Neutrophil (primary cell): Measurements from ENCODE around the gene MT1B.

Experiments
- H3K27ac ChIP-seq: fragments of 200-600 bp; sonication (generic); 2 replicates; pipeline ENCODE4 v1.5.1; 2016; ENCODE audit warnings: mild to moderate bottlenecking, moderate library complexity
- H3K27me3 ChIP-seq: fragments of 200-600 bp; sonication (generic); 2 replicates; pipeline ENCODE4 v1.6.0; 2016; ENCODE audit warnings: mild to moderate bottlenecking
- H3K36me3 ChIP-seq: fragments of 200-600 bp; sonication (generic); 2 replicates; pipeline ENCODE4 v1.5.1; 2017
- H3K4me1 ChIP-seq, 2 experiments: fragments of 200-600 bp in 1 of 2; sonication (generic) in 1 of 2; 1 replicate in 1 of 2; 2 replicates in 1 of 2; pipeline versions ENCODE4 v1.5.1 to v1.6.1; 2013 to 2016; ENCODE audit warnings: low read depth in 1 of 2, low read length in 1 of 2, mild to moderate bottlenecking in 1 of 2, moderate library complexity in 1 of 2; ENCODE audit not compliant: control insufficient read depth in 1 of 2, insufficient read depth in 1 of 2
- H3K4me3 ChIP-seq, 2 experiments: fragments of 200-600 bp in 1 of 2; sonication (generic) in 1 of 2; 1 replicate in 1 of 2; 2 replicates in 1 of 2; pipeline ENCODE4 v1.5.1; 2013 to 2016; ENCODE audit warnings: low read depth in 1 of 2, low read length in 1 of 2, mild to moderate bottlenecking in 1 of 2, moderate library complexity in 1 of 2
- H3K9me3 ChIP-seq: fragments of 200-600 bp; sonication (generic); 2 replicates; pipeline ENCODE4 v1.5.1; 2016
- TF ChIP-seq, protein P1 (sequence below): fragments of 200-600 bp; sonication (generic); IDR thresholded peaks from 2 replicates; pipeline ENCODE4 v1.5.1; 2016; ENCODE audit warnings: antibody characterized with exemption

MT1B gene

DNA sequence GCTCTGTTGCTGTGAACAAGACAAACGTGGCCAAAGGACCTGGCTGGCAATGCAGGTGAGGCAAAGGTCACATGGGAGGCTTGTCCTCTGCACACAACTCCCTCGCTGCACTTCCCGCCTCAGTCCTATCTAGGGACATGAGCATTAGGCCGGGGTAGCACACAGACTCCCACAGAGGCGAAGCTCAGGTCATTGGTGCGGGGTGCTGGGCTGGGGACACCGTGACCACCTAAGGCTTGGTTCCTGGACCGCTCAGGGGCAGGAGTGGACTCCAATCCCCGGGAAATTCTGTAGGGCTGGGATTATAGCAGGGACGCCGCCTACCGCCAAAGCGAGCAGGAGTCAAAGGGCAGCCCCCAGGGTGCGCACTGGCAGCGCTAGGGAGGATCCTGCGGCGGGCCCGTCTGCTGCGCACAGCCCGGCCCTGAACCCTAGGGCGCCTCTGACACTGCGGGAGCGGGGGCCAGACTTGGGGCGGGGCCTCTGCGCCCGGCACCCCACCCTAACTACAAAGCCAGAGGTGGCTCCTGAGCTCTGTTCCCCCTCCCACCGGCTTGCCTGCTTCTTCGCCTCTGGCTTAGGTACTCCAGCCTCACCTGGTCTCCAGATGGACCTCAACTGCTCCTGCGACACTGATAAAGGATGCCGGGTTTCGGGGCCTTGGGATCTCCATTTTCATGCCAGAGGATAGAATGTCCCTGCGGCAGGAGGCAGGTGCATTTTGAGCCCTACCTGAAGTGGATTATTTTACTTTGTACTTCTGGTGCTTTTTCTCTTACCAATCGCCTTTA is 3.9 kb upstream of the MT1B start:
- Histone ChIP-seq H3K9me3 (no peaks in the 10 kb centered on the region), H3K4me3 (no peak overlapping the region), H3K27me3 (peaks cover 100% of the 10 kb centered on the region), H3K4me1 (no peaks in the 10 kb centered on the region), H3K36me3 (no peaks in the 10 kb centered on the region), H3K27ac (no peak overlapping the region)
- TF ChIP-seq, protein P1, sequence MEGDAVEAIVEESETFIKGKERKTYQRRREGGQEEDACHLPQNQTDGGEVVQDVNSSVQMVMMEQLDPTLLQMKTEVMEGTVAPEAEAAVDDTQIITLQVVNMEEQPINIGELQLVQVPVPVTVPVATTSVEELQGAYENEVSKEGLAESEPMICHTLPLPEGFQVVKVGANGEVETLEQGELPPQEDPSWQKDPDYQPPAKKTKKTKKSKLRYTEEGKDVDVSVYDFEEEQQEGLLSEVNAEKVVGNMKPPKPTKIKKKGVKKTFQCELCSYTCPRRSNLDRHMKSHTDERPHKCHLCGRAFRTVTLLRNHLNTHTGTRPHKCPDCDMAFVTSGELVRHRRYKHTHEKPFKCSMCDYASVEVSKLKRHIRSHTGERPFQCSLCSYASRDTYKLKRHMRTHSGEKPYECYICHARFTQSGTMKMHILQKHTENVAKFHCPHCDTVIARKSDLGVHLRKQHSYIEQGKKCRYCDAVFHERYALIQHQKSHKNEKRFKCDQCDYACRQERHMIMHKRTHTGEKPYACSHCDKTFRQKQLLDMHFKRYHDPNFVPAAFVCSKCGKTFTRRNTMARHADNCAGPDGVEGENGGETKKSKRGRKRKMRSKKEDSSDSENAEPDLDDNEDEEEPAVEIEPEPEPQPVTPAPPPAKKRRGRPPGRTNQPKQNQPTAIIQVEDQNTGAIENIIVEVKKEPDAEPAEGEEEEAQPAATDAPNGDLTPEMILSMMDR, result no peak

DNA sequence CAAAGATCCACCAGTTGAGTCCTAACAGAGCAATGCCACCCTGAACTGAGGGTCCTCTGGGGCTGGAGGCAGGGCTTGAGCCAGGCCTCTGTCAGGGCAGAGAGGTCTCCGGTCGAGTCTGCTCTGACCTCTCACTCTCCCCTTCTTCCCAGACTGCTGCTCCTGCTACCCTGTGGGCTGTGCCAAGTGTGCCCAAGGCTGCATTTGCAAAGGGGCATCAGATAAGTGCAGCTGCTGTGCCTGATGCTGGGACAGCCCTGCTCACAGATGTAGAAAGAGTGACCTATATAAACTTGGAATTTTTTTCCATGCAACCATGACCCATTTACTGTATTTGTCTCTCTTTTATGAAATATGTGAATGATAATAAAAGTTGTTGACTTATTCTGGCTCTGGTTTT is 2.4 kb upstream of the MT1B start:
- H3K27ac ChIP-seq, result no peak overlapping the region
- no peaks in the 10 kb centered on the region for H3K36me3 ChIP-seq
- no peaks in the 10 kb centered on the region for H3K9me3 ChIP-seq
- H3K4me3 ChIP-seq, result no peak overlapping the region
- TF ChIP-seq, protein P1, result no peak
- H3K27me3 ChIP-seq, result peaks cover 98% of the 10 kb centered on the region
- no peaks in the 10 kb centered on the region for H3K4me1 ChIP-seq

DNA sequence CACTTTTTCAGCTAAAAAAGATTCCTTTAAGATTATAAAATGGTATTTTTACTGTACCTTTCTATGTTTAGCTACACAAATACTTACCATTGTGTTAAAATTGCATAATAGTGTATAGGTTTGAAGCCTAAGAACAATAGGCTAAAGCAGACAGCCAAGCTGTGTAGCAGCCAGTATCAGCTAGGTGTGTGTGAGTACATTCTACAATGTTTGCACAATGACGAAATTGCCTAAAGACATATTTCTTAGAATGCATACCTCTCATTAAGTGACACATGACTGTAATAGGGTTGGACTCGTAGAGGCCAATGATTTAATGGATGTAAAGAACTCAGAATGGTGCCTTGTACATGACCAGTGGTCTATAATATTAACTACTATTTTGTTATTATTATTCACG is 1.9 kb upstream of the MT1B start:
- Histone ChIP-seq H3K27ac (no peak overlapping the region), H3K4me1 (no peaks in the 10 kb centered on the region), H3K27me3 (peaks cover 97% of the 10 kb centered on the region), H3K9me3 (no peaks in the 10 kb centered on the region), H3K36me3 (no peaks in the 10 kb centered on the region), H3K4me3 (no peak overlapping the region)
- TF ChIP-seq, protein P1, result no peak

DNA sequence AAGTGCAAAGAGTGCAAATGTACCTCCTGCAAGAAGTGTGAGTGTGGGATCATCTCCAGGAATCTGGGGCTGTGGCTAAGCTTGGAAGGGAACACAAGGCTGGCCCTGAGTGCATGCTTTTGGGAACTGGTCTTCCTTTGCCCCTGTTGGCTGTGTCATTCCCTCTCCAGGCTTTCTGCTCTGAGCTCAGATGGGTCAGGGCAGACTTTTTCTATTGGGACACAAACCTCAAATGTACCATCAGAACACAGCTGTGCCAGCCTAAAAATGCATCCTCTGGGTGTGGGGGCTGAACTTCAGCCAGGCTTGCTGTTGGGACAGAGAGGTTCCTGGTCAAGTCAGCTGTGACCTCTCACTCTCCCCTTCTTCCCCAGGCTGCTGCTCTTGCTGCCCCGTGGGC is 914 bp downstream of the MT1B start:
- Histone ChIP-seq H3K9me3 (no peaks in the 10 kb centered on the region), H3K27ac (no peak overlapping the region), H3K4me3 (no peak overlapping the region), H3K4me1 (peaks cover under 1 to 4% of the 10 kb centered on the region in 2 experiments), H3K36me3 (no peaks in the 10 kb centered on the region), H3K27me3 (peaks cover 92% of the 10 kb centered on the region)
- TF ChIP-seq, protein P1, result no peak

DNA sequence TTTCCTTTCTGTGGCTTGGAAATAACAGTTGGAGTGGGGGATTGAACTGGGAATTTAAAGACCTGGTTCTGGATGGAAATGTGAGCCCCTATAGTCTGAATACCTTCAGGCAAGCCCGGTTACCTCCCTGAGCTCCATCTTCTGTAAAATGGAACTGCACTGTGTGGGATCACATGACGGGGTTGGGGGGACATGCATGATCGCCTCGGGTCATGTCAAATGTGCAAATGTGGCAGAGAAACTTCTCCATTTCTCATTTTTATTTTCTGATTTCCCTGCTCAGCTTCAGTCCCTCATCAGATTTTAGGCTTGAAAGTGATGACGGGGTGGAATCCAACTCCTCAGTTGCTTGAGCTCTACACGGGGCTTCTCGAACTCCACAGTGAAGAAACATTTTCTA is 1.5 kb downstream of the MT1B start:
- Histone ChIP-seq H3K9me3 (no peaks in the 10 kb centered on the region), H3K4me3 (no peak overlapping the region), H3K4me1 (peaks cover 7 to 9% of the 10 kb centered on the region in 2 experiments), H3K36me3 (no peaks in the 10 kb centered on the region), H3K27me3 (peaks cover 88% of the 10 kb centered on the region), H3K27ac (no peak overlapping the region)
- TF ChIP-seq, protein P1, result no peak
